Common myeloid progenitor, CD34-positive (primary cell): ENCODE results near the gene C6orf15.

Source experiments
- CTCF ChIA-PET: fragments of 350-600 bp; sonication (Branson Sonifier 250); formaldehyde crosslinking; loops from one replicate; lab custom pipeline; 2021; ENCODE audit warnings: antibody characterized with exemption; lab: Charles Lee
- POLR2A ChIA-PET: fragments of 350-600 bp; sonication (Branson Sonifier 250); formaldehyde crosslinking; loops from one replicate; lab custom pipeline; 2021; ENCODE audit warnings: antibody characterized with exemption; lab: Charles Lee
- DNase-seq, 3 donors: peaks; one replicate each; pipeline versions ENCODE4 v3.0.0 to v3.0.0-alpha.2; 2013
- H3K27ac ChIP-seq, 2 experiments: 1 replicate in 1 of 2; 2 replicates in 1 of 2; pipeline ENCODE4 v1.7.0; 2013; ENCODE audit warnings: inconsistent platforms in 2 of 2, low read length in 2 of 2, mild to moderate bottlenecking in 2 of 2, low read depth in 1 of 2, moderate library complexity in 1 of 2; ENCODE audit not compliant: severe bottlenecking in 2 of 2, insufficient read depth in 1 of 2, poor library complexity in 1 of 2
- H3K27me3 ChIP-seq, 5 experiments: replicated peaks in 2 of 5; 1 replicate in 3 of 5; 2 replicates in 2 of 5; pipeline versions ENCODE4 v1.6.1 to v1.7.0; 2013; ENCODE audit warnings: low read length in 4 of 5, mild to moderate bottlenecking in 2 of 5, moderate library complexity in 2 of 5, inconsistent platforms in 1 of 5; ENCODE audit not compliant: insufficient read depth in 5 of 5, control insufficient read depth in 4 of 5
- H3K36me3 ChIP-seq, 4 experiments: 1 replicate in 2 of 4; 2 replicates in 2 of 4; pipeline versions ENCODE4 v1.6.1 to v1.7.0; 2013; ENCODE audit warnings: low read length in 3 of 4, control low read depth in 1 of 4, mild to moderate bottlenecking in 1 of 4; ENCODE audit not compliant: control insufficient read depth in 4 of 4, insufficient read depth in 4 of 4
- H3K4me1 ChIP-seq, 4 experiments: 1 replicate in 3 of 4; 2 replicates in 1 of 4; pipeline versions ENCODE4 v1.6.1 to v1.7.1; 2013; ENCODE audit warnings: low read length in 3 of 4, mild to moderate bottlenecking in 3 of 4, control low read depth in 1 of 4, inconsistent platforms in 1 of 4, moderate library complexity in 1 of 4; ENCODE audit not compliant: control insufficient read depth in 4 of 4, insufficient read depth in 4 of 4; ENCODE audit errors: control extremely low read depth in 1 of 4
- H3K4me3 ChIP-seq, 7 experiments: 1 replicate in 4 of 7; 2 replicates in 3 of 7; pipeline versions ENCODE4 v1.5.1 to v1.7.0; 2013; ENCODE audit warnings: mild to moderate bottlenecking in 7 of 7, low read length in 6 of 7, moderate library complexity in 6 of 7, inconsistent platforms in 2 of 7, low read depth in 2 of 7, control low read depth in 1 of 7; ENCODE audit not compliant: insufficient read depth in 4 of 7, control insufficient read depth in 1 of 7; ENCODE audit errors: extremely low read depth in 1 of 7
- H3K9me3 ChIP-seq, 5 experiments: 1 replicate in 4 of 5; 2 replicates in 1 of 5; pipeline versions ENCODE4 v1.6.1 to v1.7.1; 2013; ENCODE audit warnings: low read length in 4 of 5, mild to moderate bottlenecking in 2 of 5, inconsistent platforms in 1 of 5, low read depth in 1 of 5, moderate library complexity in 1 of 5; ENCODE audit not compliant: control insufficient read depth in 4 of 5, insufficient read depth in 2 of 5; ENCODE audit errors: control extremely low read depth in 1 of 5
- WGBS: methylation state at CpG from one replicate; pipeline ENCODE4 v1.1.5; 2013; ENCODE audit not compliant: insufficient coverage; 5-methylcytosine and 5-hydroxymethylcytosine counted together

The C6orf15 gene

GRCh38 chr6:31063906-31064435, 48.4 kb downstream of the C6orf15 start:
- POLR2A ChIA-PET, result no interaction called here
- 87% methylated on average over 5 of the region's 7 CpGs for WGBS
- no peak overlapping the region for H3K4me3 ChIP-seq
- CTCF ChIA-PET, result interaction anchor here (3.8 kb wide), 1 partner anchor 9 kb away, joined by 16 read pairs; no protein-coding TSS in a partner anchor
- H3K27me3 ChIP-seq, result peaks cover 0 to 3% (median 0%) of the 10 kb centered on the region in 5 experiments
- H3K27ac ChIP-seq, result no peak overlapping the region
- peaks cover 0 to 2% (median 0%) of the 10 kb centered on the region in 4 experiments for H3K4me1 ChIP-seq
- no peak for DNase-seq
- H3K9me3 ChIP-seq, result no peaks in the 10 kb centered on the region
- no peaks in the 10 kb centered on the region for H3K36me3 ChIP-seq
